ENCODE measurements around the gene NREP. TPM values are rescaled to one million over a fixed set of nuclear protein-coding genes. Genes with fewer than 3 reads are reported as not detected.
A peak's percentile ranks its signal among the peaks of the same experiment; 100 is the strongest.

NREP gene
- total RNA-seq, 1 donor from 2014 or later: 465 TPM

- H3K4me3 Mint-ChIP-seq: no peak overlapping the region
- H3K27me3 ChIP-seq: no peaks in the 10 kb centered on the region
- no peak overlapping the region for H3K4me2 ChIP-seq
- H3F3A ChIP-seq (ENCODE audit: low read depth): no peaks in the 10 kb centered on the region
- H3K79me2 ChIP-seq (ENCODE audit: low read depth): no peaks in the 10 kb centered on the region
- peaks cover 2% of the 10 kb centered on the region for H3K27me3 Mint-ChIP-seq (ENCODE audit: insufficient read depth, low read depth)
- H3K9ac ChIP-seq: no peak overlapping the region
- no peaks in the 10 kb centered on the region for H3K9me3 Mint-ChIP-seq
- no peaks in the 10 kb centered on the region for H4K20me1 ChIP-seq (ENCODE audit: low read depth)
- H3K4me3 ChIP-seq: no peak overlapping the region
- H3K36me3 ChIP-seq: no peaks in the 10 kb centered on the region
- DNase-seq (ENCODE audit: low spot score): peak; percentile 63
- H3K4me1 Mint-ChIP-seq: peaks cover 14% of the 10 kb centered on the region
- no peaks in the 10 kb centered on the region for H3K9me3 ChIP-seq (ENCODE audit: low read depth)
- peaks cover 24% of the 10 kb centered on the region for H3K4me1 ChIP-seq
- TF ChIP-seq EZH2phosphoT487 (IDR thresholded peaks at IDR 0.05) (no peak), EZH2 (IDR thresholded peaks at IDR 0.05) (no peak)
- TF ChIP-seq, protein P1, sequence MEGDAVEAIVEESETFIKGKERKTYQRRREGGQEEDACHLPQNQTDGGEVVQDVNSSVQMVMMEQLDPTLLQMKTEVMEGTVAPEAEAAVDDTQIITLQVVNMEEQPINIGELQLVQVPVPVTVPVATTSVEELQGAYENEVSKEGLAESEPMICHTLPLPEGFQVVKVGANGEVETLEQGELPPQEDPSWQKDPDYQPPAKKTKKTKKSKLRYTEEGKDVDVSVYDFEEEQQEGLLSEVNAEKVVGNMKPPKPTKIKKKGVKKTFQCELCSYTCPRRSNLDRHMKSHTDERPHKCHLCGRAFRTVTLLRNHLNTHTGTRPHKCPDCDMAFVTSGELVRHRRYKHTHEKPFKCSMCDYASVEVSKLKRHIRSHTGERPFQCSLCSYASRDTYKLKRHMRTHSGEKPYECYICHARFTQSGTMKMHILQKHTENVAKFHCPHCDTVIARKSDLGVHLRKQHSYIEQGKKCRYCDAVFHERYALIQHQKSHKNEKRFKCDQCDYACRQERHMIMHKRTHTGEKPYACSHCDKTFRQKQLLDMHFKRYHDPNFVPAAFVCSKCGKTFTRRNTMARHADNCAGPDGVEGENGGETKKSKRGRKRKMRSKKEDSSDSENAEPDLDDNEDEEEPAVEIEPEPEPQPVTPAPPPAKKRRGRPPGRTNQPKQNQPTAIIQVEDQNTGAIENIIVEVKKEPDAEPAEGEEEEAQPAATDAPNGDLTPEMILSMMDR (IDR thresholded peaks at IDR 0.05): peak; percentile 5
- H3K36me3 Mint-ChIP-seq: no peaks in the 10 kb centered on the region
- H3K27ac Mint-ChIP-seq: no peak overlapping the region
- H3K27ac ChIP-seq: no peak overlapping the region
- no peak overlapping the region for H2AFZ ChIP-seq (replicated peaks)
These were observed 15.6 kb upstream of the NREP start for GRCh38 chr5:111772456-111773122.

DNA sequence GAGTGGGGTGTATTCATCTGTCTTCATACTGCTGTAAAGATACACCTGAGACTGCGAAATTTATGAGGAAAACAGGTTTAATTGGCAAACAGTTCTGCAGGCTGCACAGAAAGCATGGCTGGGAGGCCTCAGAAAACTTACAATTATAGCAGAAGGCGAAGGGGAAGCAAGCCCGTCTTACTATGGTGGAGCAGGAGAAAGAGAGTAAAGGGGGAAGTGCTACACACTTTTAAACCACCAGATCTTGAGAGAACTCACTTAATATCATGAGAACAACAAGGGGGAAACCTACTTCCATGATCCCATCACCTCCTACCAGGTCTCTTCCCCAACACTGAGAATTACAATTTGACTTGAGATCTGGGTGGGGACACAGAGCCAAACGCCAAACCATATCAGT lies 12.5 kb upstream of the NREP start:
- Mint-ChIP-seq H3K36me3 (no peaks in the 10 kb centered on the region), H3K9me3 (no peaks in the 10 kb centered on the region)
- no peak overlapping the region for H3K4me3 ChIP-seq

GRCh38 chr5:111765613-111766571 lies 8.9 kb upstream of the NREP start:
- no peak for DNase-seq (ENCODE audit: low spot score)
- H3K4me3 Mint-ChIP-seq: no peak overlapping the region
- H3K27ac Mint-ChIP-seq: no peak overlapping the region
- H3K4me3 ChIP-seq: no peak overlapping the region
- no peaks in the 10 kb centered on the region for H3K27me3 Mint-ChIP-seq (ENCODE audit: insufficient read depth, low read depth)
- H3K9me3 ChIP-seq (ENCODE audit: low read depth): no peaks in the 10 kb centered on the region
- H3K4me1 ChIP-seq: no peaks in the 10 kb centered on the region
- H3K79me2 ChIP-seq (ENCODE audit: low read depth): no peaks in the 10 kb centered on the region
- H4K20me1 ChIP-seq (ENCODE audit: low read depth): no peaks in the 10 kb centered on the region
- H3K4me1 Mint-ChIP-seq: peaks cover 13% of the 10 kb centered on the region
- H3K9ac ChIP-seq: no peak overlapping the region
- no peak for TF ChIP-seq EZH2 (IDR thresholded peaks at IDR 0.05)
- TF ChIP-seq EZH2phosphoT487 (IDR thresholded peaks at IDR 0.05): no peak
- TF ChIP-seq, protein P1 (IDR thresholded peaks at IDR 0.05): no peak
- no peaks in the 10 kb centered on the region for H3K27me3 ChIP-seq
- H3K36me3 ChIP-seq: no peaks in the 10 kb centered on the region
- no peak overlapping the region for H3K4me2 ChIP-seq
- no peaks in the 10 kb centered on the region for H3K36me3 Mint-ChIP-seq
- no peak overlapping the region for H2AFZ ChIP-seq (replicated peaks)
- peaks cover 6% of the 10 kb centered on the region for H3K9me3 Mint-ChIP-seq
- no peak overlapping the region for H3K27ac ChIP-seq
- H3F3A ChIP-seq (ENCODE audit: low read depth): no peaks in the 10 kb centered on the region

More for the DNA sequence above, 12.5 kb upstream of the NREP start:
- Histone ChIP-seq H3K9ac (no peak overlapping the region), H3K27ac (no peak overlapping the region), H3K79me2 (ENCODE audit: low read depth) (no peaks in the 10 kb centered on the region), H2AFZ (replicated peaks) (no peak overlapping the region), H3K4me2 (no peak overlapping the region), H3K4me1 (peaks cover 14% of the 10 kb centered on the region), H3K27me3 (no peaks in the 10 kb centered on the region), H3K36me3 (no peaks in the 10 kb centered on the region), H3K9me3 (ENCODE audit: low read depth) (no peaks in the 10 kb centered on the region), H4K20me1 (ENCODE audit: low read depth) (no peaks in the 10 kb centered on the region), H3F3A (ENCODE audit: low read depth) (no peaks in the 10 kb centered on the region)
- Mint-ChIP-seq H3K27me3 (ENCODE audit: insufficient read depth, low read depth) (peaks cover 2% of the 10 kb centered on the region), H3K4me3 (no peak overlapping the region), H3K4me1 (peaks cover 10% of the 10 kb centered on the region), H3K27ac (no peak overlapping the region)
- TF ChIP-seq EZH2 (IDR thresholded peaks at IDR 0.05) (no peak), EZH2phosphoT487 (IDR thresholded peaks at IDR 0.05) (no peak)
- TF ChIP-seq, protein P1 (IDR thresholded peaks at IDR 0.05): no peak
- DNase-seq (ENCODE audit: low spot score): no peak

Data from neural progenitor cell (in vitro differentiated cells).